ENCODE measurements around the gene TBC1D14. TPM values are rescaled to one million over a fixed set of nuclear protein-coding genes. Genes with fewer than 3 reads are reported as not detected.
"Not testable (repeated sequence)": the region's sequence is repeated elsewhere in the genome, so short reads cannot be mapped to it uniquely, and the experiment has no call there.

Gene TBC1D14
- total RNA-seq, 2 experiments from 2014 or later: 36.7 to 44.0 TPM

DNA sequence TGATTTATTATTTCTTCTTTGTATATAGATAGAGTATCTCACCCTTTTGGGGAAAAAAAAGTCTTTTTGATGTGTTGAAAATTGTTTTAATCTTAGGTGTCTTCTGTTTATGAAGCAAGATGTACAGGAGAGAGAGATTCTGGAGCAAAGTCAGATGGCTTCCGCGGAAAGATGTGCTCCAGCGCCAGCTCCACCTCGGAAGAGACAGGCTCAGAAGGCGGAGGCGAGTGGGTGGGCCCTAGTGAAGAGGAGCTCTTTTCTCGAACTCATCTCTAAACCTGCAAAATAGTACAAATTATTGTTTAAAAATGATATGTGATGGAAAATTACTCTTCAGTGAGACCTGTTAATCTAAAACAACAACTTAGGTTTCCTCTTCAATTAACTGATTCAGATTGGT is 28.9 kb upstream of the TBC1D14 start:
- H3K27ac Mint-ChIP-seq: no peak overlapping the region
- no peaks in the 10 kb centered on the region for H3K9me3 Mint-ChIP-seq (ENCODE audit: low read depth)
- ChIA-PET POLR2A (no interaction called here), CTCF (no interaction called here)
- no peak for ATAC-seq
- no peak overlapping the region for H3K4me3 Mint-ChIP-seq
- intact Hi-C loops (cut with DNase I, micrococcal nuclease): no loop called here
- DNase-seq: no peak
- H3K27me3 Mint-ChIP-seq: no peaks in the 10 kb centered on the region
- H3K4me1 Mint-ChIP-seq: no peaks in the 10 kb centered on the region
- peaks cover 42% of the 10 kb centered on the region for H3K36me3 Mint-ChIP-seq (ENCODE audit: low read depth)

DNA sequence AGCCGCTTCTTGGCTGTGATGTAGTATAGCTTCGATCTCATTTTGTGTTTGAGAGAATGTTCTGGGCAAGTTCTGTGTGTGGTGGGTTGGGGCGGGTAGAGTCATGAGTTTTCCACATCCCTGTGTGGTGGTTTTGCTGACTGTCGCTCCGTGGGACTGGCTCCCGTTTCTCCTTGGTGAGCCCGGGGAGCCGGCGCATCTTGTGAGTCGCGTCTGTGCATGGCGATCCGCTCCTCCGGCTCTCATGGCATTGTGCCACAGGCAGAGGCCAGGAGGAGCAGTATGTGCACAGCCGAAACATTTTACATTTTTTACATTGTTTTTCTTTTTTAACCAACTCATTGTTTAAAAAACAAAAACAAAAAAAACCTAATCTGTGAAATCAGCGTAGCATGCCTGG is 27.7 kb upstream of the TBC1D14 start:
- Mint-ChIP-seq H3K4me3 (no peak overlapping the region), H3K4me1 (no peaks in the 10 kb centered on the region), H3K9me3 (ENCODE audit: low read depth) (no peaks in the 10 kb centered on the region), H3K27ac (no peak overlapping the region), H3K36me3 (ENCODE audit: low read depth) (peaks cover 36% of the 10 kb centered on the region), H3K27me3 (no peaks in the 10 kb centered on the region)
- intact Hi-C loops (cut with DNase I, micrococcal nuclease): no loop called here
- POLR2A ChIA-PET: interaction anchor here (0.7 kb wide), 1 partner anchor 1261 kb away, joined by 5 read pairs; no protein-coding TSS in a partner anchor
- CTCF ChIA-PET: interaction anchor here (0.7 kb wide), 1 partner anchor 1389 kb away, joined by 3 read pairs; no protein-coding TSS in a partner anchor
- DNase-seq: no peak
- ATAC-seq: no peak

DNA sequence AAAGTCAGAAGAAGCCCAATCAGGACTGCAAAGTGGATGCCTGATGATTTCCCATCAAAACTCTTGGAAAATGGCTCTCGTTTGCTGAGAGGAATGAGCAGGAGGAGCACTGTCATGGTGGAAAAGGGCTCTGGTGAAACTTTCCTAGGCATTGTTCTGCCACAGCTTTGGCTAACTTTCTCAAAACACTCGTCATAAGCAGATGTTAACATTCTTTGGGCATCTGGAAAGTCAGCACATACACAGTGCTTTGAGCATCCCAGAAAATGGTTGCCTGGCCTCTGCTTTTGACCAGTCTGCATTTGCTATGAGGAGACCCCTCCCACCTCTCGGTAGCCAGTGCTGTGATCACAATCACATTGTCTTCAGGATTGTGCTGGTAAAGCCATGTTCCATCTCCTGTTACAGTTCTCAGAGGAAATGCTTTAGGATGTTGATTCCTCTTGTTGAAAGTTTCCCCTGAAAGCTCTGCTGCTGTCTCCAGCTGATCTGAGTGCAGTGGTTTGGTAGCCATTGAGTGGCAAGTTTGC is 25.2 kb upstream of the TBC1D14 start:
- intact Hi-C loops (cut with DNase I, micrococcal nuclease): no loop called here
- H3K9me3 Mint-ChIP-seq (ENCODE audit: low read depth): no peaks in the 10 kb centered on the region
- peaks cover 24% of the 10 kb centered on the region for H3K36me3 Mint-ChIP-seq (ENCODE audit: low read depth)
- ChIA-PET POLR2A (no interaction called here), CTCF (interaction anchor here (1.9 to 4.5 kb wide), 2 partner anchors 11 to 166 kb away, joined by 9 to 36 read pairs; no protein-coding TSS in a partner anchor)
- DNase-seq (no peak), ATAC-seq (no peak)
- H3K27ac Mint-ChIP-seq: no peak overlapping the region
- no peaks in the 10 kb centered on the region for H3K4me1 Mint-ChIP-seq
- no peaks in the 10 kb centered on the region for H3K27me3 Mint-ChIP-seq
- no peak overlapping the region for H3K4me3 Mint-ChIP-seq

DNA sequence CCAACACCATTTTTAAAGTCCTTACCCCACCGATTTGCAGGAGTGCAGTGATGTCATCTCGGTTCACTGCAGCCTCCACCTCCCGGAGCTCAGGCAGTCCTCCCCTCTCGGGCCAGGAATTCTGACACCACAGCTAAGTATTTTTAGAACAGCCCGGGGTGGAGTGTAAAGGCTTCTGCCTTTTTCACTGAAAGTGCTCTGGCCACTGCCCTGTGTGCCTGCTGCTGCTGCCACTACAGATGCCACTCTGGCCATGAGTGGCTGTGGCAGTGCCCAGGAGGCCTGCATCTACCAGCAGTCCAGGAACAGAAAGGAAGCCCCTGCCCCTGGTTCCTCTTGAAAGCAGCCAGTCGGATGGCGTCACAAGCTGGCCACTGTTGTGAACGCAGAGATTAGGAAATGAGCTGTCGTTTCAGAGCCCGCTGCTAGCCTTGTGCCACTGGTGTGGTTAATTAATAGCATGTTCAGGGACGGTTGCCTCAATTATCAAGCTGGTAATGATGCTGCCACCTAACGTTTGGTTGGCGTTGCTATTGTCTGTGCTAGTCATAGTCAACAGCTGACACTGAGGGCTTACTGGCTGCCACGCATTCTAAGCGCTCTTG is 23.6 kb upstream of the TBC1D14 start:
- ChIA-PET CTCF (interaction anchor here (0.7 to 4.5 kb wide), 5 partner anchors 13 to 168 kb away, joined by 3 to 36 read pairs (median 4); no protein-coding TSS in a partner anchor), POLR2A (interaction anchor here (0.6 to 1.0 kb wide), 2 partner anchors 56 to 164 kb away, joined by 3 to 7 read pairs; no protein-coding TSS in a partner anchor)
- Mint-ChIP-seq H3K9me3 (ENCODE audit: low read depth) (peaks cover 10% of the 10 kb centered on the region), H3K36me3 (ENCODE audit: low read depth) (peaks cover 23% of the 10 kb centered on the region), H3K4me3 (no peak overlapping the region), H3K27me3 (no peaks in the 10 kb centered on the region), H3K4me1 (no peaks in the 10 kb centered on the region), H3K27ac (peak overlapping the region; percentile 33)
- DNase-seq (peak; percentile 36), ATAC-seq (peak; percentile 60)
- intact Hi-C loops (cut with DNase I, micrococcal nuclease): no loop called here

DNA sequence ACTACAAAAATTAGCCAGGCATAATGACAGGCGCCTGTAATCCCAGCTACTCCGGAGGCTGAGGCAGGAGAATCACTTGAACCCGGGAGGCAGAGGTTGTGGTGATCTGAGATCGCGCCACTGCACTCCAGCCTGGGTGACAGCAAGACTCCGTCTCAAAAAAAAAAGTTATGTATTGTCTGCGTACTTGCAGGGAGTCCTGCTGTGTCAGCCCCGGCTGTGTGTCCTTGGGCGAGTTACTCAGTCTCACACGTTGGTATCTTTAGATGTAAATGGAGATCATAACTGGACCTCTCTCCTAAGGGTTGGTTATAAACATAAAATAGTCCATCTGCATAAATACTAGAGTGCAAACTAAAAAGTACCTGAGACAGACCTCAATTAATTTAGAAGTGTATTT is 22.7 kb upstream of the TBC1D14 start:
- Mint-ChIP-seq H3K4me3 (no peak overlapping the region), H3K27ac (no peak overlapping the region), H3K27me3 (no peaks in the 10 kb centered on the region), H3K4me1 (peaks cover 4% of the 10 kb centered on the region), H3K36me3 (ENCODE audit: low read depth) (peaks cover 17% of the 10 kb centered on the region), H3K9me3 (ENCODE audit: low read depth) (peaks cover 10% of the 10 kb centered on the region)
- POLR2A ChIA-PET: no interaction called here
- DNase-seq (no peak), ATAC-seq (no peak)
- CTCF ChIA-PET: interaction anchor here (4.5 kb wide), 1 partner anchor 13 kb away, joined by 36 read pairs; no protein-coding TSS in a partner anchor
- intact Hi-C loops (cut with DNase I, micrococcal nuclease): no loop called here

DNA sequence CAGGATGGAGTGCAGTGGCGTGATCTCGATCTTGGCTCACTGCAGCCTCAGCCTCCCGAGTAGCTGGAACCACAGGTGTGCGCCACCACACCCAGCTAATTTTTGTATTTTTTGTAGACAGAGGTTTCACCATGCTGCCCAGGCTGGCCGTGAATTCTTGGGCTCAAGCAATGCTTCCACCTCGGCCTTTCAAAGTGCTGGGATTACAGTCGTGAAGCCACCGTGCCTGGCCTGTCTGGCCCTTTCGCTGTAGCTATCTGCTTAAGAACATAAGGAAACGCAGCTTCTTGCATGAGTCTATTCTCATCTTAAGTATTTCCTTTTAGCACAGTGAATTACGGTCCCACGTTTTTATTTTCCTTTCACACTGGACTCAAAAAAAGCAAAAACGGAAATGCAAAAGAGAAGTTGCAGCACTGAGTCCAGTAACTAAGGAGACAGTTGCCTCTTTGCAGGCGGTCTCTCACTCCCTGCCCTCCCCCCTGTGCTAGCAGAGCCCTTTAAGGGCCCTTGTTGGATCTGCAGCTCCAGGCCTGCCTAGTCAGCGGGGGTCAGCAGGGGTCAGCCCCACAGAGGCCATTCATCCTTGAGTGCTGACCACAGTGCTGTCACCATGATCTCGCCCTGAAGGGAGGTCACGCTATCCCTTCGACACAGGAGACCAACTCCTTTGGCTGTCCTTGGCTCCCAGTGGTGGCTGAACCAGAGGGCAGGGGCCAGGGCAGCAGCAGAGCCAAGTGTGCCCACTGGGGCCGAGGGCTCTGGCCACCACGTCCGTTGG is 21.8 kb upstream of the TBC1D14 start:
- CTCF ChIA-PET: interaction anchor here (0.6 to 0.9 kb wide), 2 partner anchors 14 to 167 kb away, joined by 3 to 4 read pairs; no protein-coding TSS in a partner anchor
- POLR2A ChIA-PET: no interaction called here
- Mint-ChIP-seq H3K4me3 (no peak overlapping the region), H3K27me3 (no peaks in the 10 kb centered on the region), H3K27ac (no peak overlapping the region), H3K9me3 (ENCODE audit: low read depth) (peaks cover 10% of the 10 kb centered on the region), H3K4me1 (peaks cover 13% of the 10 kb centered on the region), H3K36me3 (ENCODE audit: low read depth) (peaks cover 11% of the 10 kb centered on the region)
- DNase-seq: no peak
- intact Hi-C loops (cut with DNase I, micrococcal nuclease): no loop called here
- no peak for ATAC-seq

DNA sequence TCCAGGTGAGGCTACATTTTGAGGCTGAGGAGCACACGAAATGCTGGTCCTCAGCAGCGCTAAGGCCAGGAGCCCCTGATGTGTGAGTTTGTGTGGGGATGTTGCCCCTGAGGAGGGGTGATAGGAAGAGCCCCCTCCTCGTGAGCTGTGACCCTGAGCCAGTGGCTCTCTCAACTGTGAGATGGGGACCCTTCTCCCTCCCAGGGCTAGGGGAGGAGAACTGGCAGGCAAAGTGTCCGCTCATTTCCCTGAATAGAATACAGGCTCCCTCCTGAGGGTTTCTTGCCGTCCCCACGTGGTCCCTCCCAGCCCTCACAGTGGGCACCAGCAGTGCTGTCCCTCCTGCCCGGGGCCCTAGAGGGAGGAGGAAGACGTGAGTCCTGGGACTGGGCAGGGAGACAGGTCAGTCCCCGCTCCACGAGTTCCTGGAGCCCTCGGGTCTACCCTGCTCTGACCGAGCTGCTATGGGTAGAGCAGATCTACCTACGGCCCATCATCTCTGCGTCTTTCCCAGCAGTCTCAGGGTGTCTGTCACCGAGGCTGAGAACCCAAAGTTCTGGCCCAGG is 21.0 kb upstream of the TBC1D14 start:
- ChIA-PET POLR2A (no interaction called here), CTCF (no interaction called here)
- DNase-seq (no peak), ATAC-seq (no peak)
- Mint-ChIP-seq H3K9me3 (ENCODE audit: low read depth) (peaks cover 10% of the 10 kb centered on the region), H3K36me3 (ENCODE audit: low read depth) (peaks cover 4% of the 10 kb centered on the region), H3K4me3 (no peak overlapping the region), H3K27ac (no peak overlapping the region), H3K4me1 (peaks cover 17% of the 10 kb centered on the region), H3K27me3 (no peaks in the 10 kb centered on the region)
- intact Hi-C loops (cut with DNase I, micrococcal nuclease): no loop called here

DNA sequence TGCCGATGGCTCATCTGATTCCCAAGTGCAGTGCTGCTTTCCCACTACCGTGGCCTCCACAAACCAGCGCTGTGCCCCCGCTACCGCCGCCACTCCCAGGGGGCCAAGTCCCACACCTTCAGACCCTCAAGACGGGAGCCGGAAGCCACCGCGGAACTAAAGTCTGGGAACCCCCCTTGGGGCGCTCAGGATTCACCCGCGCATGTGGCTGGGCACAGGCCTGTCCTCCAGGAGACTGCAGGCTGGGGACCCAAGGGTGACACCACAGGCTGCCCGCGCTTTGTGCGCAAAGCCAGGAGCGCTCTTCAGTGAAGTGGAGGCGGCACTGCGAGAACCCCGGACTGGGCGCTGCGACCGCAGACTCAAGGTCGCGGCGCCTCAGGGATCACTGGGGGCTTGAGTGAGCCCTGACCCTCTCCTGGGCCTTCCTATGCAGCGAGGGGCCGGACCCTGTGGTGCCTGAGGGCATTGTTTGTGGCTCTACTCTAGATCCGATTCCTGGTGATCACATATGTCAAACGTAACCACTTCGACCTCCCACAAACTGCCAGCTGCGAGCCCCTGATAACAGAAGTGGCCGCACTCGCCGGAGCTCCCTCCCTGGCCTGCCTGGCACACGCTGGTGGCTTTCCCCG is 20.4 kb upstream of the TBC1D14 start:
- ATAC-seq (no peak), DNase-seq (no peak)
- H3K36me3 Mint-ChIP-seq (ENCODE audit: low read depth): peaks cover 4% of the 10 kb centered on the region
- H3K27me3 Mint-ChIP-seq: no peaks in the 10 kb centered on the region
- CTCF ChIA-PET: no interaction called here
- no peak overlapping the region for H3K27ac Mint-ChIP-seq
- peaks cover 10% of the 10 kb centered on the region for H3K9me3 Mint-ChIP-seq (ENCODE audit: low read depth)
- POLR2A ChIA-PET: no interaction called here
- peaks cover 20% of the 10 kb centered on the region for H3K4me1 Mint-ChIP-seq
- H3K4me3 Mint-ChIP-seq: no peak overlapping the region
- intact Hi-C loops (cut with DNase I, micrococcal nuclease): no loop called here

DNA sequence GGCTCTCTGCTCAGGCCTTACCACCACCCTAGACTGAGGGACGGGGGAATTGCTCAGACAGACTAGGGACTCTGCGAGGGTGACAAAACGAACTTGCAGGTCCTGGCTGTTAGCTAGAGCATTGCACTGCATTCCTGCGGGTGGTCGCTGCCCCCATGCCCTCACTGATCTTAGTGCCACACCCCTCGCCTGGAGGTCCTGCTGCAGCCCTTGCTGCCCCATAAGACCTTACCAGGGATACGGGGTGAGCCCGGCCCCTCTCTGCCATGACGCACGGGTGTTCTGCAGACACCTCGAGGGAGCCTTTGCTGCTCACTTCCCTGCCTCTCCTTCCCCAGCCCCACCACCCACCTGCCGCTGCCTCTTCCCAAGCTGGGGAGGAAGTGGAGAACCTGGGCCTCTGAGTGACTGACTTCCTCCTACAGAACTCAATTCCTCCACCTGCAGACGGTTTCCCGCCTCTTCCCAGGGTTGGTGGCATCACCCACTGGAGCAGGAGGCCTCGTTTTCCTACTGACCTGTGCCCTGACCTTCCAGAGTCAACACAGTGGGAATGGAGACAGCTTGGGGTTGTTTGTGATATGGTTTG is 19.8 kb upstream of the TBC1D14 start:
- ChIA-PET CTCF (no interaction called here), POLR2A (no interaction called here)
- Mint-ChIP-seq H3K36me3 (ENCODE audit: low read depth) (peaks cover 4% of the 10 kb centered on the region), H3K4me1 (peaks cover 20% of the 10 kb centered on the region), H3K9me3 (ENCODE audit: low read depth) (peaks cover 10% of the 10 kb centered on the region), H3K27ac (no peak overlapping the region), H3K4me3 (no peak overlapping the region), H3K27me3 (no peaks in the 10 kb centered on the region)
- no peak for DNase-seq
- ATAC-seq: no peak
- intact Hi-C loops (cut with DNase I, micrococcal nuclease): no loop called here

DNA sequence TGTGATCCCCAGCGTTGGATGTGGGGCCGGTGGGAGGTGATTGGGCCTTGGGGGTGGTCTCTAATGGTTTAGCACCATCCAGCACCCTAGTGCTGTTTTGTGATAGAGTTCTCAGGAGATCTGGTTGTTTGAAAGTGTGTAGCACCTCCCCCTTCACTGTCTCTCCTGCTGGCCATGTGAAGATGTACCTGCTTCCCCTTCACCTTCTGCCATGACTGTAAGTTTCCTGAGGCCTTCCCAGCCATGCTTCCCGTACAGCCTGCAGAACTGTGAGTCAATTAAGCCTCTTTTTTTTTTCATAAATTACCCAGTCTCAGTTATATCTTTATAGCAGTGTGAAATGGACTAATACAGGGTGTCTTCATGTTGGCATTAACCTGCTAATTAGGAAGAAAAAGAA is 19.3 kb upstream of the TBC1D14 start:
- ATAC-seq (no peak), DNase-seq (no peak)
- Mint-ChIP-seq H3K4me3 (no peak overlapping the region), H3K27ac (no peak overlapping the region), H3K4me1 (peaks cover 20% of the 10 kb centered on the region), H3K36me3 (ENCODE audit: low read depth) (peaks cover 4% of the 10 kb centered on the region), H3K9me3 (ENCODE audit: low read depth) (peaks cover 10% of the 10 kb centered on the region), H3K27me3 (no peaks in the 10 kb centered on the region)
- ChIA-PET POLR2A (no interaction called here), CTCF (no interaction called here)
- intact Hi-C loops (cut with DNase I, micrococcal nuclease): no loop called here

DNA sequence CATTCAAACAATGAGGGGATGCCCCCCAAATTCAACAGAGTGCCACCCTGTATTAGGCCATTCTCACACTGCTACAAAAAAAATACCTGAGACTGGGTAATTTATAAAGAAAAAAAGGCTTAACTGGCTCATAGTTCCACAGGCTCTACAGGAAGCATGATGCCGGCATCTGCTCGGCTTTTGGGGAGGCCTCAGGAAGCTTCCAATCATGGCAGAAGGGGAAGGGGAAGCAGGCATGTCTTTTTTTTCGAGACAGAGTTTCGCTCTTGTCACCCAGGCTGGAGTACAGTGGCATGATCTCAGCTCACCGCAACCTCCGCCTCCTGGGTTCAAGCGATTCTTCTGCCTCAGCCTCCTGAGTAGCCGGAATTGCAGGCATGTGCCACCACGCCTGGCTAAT is 18.7 kb upstream of the TBC1D14 start:
- ATAC-seq; DNase-seq; H3K27ac Mint-ChIP-seq; CTCF ChIA-PET; H3K36me3 Mint-ChIP-seq (ENCODE audit: low read depth); H3K27me3 Mint-ChIP-seq; intact Hi-C loops (cut with DNase I, micrococcal nuclease); POLR2A ChIA-PET; H3K4me3 Mint-ChIP-seq: not testable (repeated sequence)
- peaks cover 20% of the 10 kb centered on the region for H3K4me1 Mint-ChIP-seq
- peaks cover 10% of the 10 kb centered on the region for H3K9me3 Mint-ChIP-seq (ENCODE audit: low read depth)
